Activated effector memory CD4-positive, alpha-beta T cell treated with anti-CD3 and anti-CD28 coated beads, Interleukin-2, amount 50 U/mL, for 16 hours (primary cell): ENCODE results near the gene SIK3.
"Not testable (repeated sequence)": the region's sequence is repeated elsewhere in the genome, so short reads cannot be mapped to it uniquely, and the experiment has no call there.

Experiments
- DNase-seq: peaks from one replicate; pipeline ENCODE4 v3.0.0-alpha.2; 2020

The SIK3 gene

DNA sequence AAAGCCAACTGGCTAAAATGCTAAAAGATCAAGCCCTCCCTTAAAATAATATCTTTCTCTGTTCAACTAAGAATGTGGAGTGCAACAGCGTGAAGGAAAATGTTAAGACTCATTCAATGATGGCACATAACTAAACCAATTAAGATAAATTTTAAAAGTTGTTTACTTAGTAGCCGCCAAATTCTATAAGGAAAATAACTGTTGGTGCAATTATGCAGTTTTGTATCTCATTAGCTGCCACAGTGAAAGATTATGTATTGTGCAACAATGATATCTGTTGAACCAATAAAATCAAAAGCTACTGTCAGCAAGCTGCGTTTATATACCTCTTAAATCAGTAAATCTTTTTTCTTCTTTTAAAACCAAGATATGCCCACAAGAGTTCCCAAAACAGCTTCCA, 55.5 kb downstream of the SIK3 start:
- DNase-seq, result no peak

DNA sequence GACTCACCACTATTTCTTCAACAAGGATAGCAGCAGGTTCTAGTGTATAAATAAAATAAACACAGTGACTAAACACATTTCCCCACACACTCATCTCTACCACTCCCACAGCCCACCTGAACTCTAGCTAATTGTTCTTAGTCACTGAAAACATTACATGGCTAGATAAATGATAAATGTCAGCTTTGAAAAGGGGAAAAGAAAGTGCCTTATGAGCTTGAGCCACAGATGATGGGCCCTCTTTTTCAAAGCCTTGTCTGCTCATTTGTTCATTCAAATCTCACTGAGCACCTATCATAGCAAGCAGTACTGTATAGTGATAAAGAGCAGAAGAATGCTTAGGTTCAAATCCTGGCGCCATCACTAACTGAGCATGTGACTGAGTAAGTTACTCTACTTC, 58.3 kb downstream of the SIK3 start:
- DNase-seq, result no peak

DNA sequence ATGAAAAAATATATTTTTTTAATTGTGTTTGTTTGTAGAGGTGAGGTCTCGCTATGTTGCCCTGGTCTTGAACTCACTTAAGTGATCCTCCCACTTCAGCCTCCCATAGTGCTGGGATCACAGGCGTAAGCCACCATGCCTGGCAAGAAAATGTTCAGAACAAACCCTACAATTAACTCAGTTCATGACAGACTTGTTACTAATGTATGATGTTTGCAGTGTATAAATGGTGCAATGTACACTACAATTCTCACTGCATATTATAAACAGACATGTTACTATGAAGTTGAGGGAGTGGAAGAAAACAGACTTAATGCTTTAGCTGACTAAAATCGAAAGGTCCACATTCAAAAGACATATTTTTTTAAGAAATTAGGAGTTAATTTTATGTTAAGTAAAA, 59.0 kb downstream of the SIK3 start:
- DNase-seq, result no peak

DNA sequence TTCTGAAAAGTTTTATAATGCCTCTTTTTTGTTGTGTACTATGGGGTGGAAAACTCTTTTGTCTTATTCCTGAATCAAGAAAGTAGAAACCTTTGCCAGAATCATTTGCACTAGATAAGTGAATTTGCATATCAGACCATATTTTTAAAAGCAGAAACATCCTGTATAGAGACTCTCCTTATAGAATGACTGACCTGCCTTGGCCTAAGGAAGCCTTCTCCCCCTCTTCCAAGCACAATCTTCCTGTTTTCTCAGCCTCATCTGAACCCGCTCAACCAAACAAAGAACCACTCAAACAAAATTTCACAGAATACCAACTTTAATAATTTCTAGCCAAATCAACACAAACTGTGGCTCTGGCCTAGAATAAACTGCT, 60.3 kb downstream of the SIK3 start:
- DNase-seq, result no peak

DNA sequence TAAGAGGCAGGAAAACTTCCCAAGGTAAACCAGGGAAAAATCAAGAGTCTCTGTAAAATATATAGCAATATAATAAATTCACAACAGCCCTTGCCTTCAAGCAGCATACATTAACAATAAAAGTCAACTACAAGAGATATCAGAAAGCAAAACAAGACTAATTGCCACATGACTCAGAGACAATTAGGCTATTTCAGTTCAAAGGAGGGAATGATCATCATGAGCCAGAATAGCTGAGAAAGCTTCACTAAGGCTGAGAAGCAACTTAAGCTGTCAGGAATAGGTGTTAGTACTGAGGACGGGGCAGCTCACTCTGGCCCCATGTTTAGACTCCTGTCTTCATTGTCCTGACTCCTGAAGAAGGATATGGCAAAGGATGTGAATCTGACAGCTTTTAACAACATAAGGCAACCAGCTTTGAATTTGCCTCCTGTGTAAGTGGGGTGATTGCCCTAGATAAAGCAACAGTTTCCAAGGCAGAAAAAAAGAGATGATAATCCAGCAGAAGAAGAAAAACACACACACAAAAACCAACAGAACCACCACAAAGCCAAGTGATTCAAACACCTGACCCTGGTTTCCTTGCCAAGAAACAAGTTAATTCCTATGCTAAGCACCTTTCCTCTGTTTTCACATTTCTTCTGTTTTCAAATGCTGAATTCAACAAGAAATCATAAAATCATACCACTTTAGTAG, 60.8 kb downstream of the SIK3 start:
- DNase-seq, result no peak

DNA sequence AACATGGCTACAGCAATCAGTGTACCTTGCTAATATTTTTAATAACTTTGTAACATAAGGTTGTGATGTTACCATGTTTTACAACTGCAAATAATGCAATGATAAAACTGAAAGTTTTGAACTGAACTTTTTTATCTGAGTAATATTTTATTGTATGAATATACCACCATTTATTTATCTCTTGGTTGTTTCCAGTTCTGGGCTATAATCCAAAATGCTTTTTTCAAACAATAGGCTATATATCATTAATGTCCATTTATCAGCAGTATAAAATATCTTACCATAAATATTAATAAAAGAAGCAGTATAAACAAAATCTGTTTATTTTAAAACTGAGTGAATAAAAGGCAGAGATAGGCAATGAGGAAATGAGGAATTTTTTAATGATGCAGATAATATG, 63.3 kb downstream of the SIK3 start:
- no peak for DNase-seq

DNA sequence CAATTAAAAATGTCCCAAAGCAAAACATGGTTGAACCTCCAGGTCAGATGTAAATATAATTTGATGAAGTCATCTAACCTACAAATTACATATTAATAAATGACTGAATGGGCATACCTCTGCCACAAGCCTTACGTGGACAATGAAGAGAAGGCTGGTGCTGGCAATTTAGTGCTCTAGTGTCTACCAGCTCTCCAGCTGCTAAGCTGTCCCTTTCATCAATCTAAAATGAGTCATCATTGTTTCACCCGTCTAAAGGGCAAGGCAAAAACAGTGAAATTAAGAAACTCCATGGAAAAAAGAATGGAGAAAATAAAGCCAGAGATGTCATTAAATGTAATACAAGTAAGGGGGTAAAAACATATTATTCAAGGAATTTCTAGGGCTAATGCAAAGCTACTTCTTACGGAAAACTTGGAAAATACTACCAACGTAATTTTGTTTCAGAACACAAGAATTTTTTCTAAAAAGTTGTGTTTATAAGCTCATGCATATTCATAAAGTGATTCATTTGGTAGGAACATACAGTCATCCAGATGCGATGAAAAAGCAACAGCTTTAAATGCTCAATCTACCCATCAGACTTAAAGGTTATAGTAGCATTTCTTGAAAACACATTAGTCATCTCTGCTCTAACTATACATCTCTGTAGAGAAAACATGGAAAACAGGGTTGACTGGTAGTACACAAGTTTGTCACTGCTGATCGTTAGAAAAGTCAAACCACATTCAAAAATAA, 71.5 kb downstream of the SIK3 start:
- no peak for DNase-seq

DNA sequence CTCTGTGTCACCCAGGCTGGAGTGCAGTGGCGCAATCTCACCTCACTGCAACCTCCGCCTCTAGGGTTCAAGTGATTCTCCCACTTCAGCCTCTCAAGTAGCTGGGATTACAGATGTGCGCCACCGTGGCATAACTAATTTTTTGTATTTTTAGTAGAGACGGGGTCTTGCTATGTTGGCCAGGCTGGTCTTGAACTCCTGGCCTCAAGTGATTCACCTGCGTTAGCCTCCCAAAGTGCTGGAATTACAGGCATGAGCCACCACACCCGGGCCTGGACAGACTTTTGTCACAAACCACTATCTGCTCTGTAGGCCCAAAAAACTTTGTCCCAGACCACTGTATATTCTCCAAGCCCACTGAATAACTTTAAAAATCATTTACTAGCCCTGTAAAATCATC, 74.5 kb downstream of the SIK3 start:
- DNase-seq, result not testable (repeated sequence)

DNA sequence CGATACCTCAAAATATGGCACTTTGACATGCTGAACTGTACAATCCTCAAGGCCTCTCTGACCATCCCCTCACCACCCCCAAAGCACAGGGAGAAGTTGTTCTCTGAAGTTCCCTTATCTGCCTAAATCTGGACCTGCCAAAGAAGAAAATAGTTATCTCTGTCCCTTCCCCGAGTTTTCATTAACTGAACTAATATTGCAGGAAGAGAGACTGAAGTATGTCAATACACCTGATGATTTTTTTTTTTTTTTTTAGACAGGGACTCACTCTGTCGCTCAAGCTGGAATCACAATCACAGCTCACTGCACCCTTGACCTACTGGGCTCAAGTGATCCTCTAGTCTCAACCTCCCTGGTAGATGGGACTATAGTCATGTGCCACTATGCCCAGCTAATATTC, 75.0 kb downstream of the SIK3 start:
- DNase-seq, result no peak

DNA sequence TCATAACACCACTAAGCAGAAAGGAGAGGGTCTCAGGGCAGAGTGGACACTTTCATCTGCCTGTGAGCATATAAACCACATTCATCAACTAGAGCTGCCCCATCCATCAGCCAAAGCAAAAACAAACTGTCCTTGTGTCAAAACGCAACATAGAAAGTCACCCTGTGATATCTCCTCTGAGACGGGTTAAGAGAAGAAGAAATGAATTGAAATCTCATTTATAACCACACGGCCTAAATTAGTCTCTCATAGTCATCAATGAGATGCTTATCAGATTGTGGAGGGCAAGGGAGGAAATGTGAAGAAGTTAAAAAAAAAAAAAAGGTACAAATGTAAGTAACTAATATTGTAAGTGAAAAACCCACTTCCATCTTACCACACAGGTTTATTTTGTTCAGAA, 75.7 kb downstream of the SIK3 start:
- no peak for DNase-seq

DNA sequence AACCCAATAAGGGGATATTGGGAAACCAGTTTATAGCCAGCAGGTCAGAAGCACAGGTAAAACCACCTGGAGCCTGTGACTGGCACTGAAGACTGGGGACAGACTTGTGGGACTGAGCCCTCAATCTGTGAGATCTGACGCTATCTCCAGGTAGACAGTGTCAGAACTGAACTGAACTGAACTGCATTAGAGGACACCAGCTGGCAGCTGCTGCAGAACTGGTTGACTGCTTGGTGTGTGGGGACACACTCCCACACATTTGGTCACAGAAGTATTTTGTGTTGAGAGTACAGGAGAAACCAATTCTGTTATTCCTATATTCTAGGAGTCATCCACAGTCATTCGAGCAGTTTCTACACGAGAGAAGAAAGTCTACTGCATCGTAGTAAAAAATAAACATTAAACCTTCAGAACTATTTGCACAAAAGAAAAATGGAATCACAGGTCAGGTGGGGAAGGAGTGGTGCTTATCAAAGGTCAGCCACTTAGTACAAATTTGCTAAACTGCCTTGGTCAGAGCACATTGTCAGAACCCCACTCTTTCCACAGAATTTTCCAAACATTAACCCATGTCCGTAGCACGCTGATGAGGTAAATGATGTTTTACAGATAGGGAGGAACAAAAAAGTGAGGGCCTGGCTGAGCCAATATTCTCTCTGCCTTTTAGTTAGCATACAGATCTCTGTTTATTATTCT, 77.2 kb downstream of the SIK3 start:
- DNase-seq, result no peak

DNA sequence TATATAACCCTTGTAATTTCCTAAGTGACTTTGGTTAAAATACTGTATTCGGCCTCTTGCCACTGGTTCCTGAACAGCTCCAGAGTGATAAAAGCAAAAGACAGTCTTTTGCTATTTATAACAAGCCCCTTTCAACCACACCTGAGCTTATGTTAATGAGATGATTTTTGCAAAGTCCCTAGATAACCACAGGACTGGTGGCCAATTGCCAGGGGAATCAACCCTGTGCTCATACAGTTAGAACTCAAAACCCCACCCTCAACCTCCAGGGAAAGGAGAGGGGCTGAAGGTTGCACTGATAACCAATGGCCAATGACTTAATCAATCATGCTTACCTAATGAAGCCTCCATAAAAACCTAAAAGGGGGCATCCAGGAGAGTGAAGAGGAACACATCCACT, 77.9 kb downstream of the SIK3 start:
- no peak for DNase-seq

DNA sequence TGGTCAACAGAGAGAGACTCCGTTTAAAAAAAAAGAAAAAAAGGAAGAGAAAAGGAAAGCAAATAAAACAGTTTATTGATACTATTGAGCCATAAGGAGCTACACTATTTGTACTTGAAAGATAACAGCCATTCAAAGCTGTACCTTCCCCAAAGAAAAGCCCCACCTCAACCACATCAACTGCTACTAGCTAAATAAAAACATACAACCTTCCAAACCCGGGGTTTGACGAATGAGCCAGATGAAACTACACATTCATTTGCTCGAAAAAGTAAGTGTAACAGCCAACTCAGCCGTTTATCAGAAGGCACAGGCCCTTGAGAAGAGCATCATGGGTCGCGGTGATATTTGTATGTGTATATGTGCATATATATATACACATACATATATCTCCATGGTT, 78.4 kb downstream of the SIK3 start:
- DNase-seq, result no peak

DNA sequence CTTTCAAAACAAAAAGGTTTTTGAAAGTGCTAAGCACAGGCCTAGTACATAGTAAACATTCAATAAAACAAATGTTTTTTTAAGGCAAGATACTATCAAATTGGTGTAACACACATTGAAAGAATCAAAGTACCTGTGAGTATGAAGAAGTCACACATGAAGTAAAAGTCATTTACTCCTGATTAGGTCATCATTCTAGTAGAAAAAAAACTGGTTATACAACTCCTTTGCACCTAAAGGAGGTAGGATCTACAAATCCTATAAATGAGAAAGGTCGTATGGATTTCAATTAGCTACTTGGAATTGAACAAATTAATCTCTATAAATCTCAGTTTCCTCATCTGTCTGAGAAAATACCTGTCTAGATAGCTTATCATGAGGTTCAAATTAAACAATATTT, 80.8 kb downstream of the SIK3 start:
- DNase-seq, result no peak

DNA sequence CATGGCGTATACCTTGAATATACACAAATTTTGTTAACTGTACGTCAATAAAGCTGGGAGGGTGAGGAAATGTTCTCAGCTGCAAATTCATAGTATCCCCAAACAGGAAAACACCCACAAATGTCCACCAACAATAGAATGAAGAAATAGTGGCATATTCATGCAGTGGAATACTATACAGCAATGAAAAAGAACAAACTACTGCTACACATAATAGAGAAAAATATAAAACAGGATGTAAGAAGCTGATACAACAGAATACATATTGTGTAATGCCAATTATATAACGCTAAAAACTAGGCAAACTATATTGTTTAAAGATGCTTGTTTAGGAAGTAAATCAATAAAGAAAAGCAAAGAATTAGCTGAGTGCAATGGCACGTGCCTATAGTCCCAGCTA, 81.5 kb downstream of the SIK3 start:
- DNase-seq, result no peak

DNA sequence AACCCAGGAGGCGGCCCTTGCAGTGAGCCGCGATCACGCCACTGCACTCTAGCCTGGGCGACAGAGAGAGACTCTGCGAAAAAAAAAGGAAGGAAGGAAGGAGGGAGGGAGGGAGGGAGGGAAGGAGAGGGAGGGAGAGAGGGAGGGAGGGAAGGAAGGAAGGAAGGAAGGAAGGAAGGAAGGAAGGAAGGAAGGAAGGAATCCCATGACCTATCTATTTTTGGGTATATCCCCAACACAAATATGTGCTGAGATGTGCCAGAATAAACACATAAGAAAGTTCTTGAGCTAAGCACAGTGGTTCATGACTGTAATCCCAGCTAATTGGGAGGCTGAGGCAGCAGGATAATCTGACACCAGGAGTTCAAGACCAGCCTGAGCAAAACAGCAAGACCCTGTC, 82.0 kb downstream of the SIK3 start:
- DNase-seq, result no peak

DNA sequence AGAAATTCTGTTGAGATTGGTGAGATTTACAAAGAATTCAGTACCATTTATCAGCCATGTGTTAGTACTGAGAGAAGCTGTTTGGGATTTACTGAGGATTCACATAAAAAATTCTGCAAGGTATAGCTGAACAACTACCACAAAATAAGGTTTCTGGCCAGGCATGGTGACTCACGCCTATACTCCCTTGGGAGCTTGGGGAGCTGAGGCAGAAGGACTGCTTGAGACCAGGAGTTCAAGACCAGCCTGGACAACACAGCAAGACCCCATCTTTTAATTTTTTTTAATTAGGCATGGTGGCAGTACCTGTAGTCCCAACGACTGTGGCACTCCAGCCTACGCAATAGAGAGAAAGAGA, 86.7 kb downstream of the SIK3 start:
- no peak for DNase-seq

DNA sequence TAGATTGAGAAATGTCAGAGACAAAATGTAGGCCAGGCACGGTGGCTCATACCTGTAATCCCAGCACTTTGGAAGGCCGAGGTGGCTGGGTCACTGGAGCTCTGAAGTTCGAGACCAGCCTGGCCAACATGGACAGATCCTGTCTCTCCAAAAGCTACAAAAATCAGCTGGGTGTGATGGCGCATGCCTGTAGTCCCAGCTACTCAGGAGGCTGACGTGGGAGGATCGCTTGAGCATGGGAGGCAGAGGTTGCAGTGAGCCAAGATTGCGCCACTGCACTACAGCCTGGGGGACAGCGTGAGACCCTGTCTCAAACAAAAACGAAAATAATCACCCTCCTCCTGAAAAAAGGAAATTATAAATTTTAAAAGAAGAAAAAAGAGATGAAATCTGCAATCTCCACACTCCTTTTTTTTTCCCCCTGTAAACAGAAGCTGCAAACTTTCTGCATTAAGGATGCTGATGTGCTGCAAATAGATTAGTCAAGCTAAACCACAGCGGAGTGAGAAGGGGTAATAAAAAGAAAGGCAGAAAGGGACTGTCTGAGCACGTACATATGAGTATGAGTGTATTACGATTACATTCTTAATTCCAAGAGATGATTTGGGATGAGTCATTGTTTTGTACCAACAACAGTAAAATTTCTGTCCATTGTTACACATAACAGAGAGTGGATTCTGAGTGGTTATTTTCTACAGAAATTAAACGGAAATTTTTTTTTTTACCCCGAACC, 87.3 kb downstream of the SIK3 start:
- no peak for DNase-seq

DNA sequence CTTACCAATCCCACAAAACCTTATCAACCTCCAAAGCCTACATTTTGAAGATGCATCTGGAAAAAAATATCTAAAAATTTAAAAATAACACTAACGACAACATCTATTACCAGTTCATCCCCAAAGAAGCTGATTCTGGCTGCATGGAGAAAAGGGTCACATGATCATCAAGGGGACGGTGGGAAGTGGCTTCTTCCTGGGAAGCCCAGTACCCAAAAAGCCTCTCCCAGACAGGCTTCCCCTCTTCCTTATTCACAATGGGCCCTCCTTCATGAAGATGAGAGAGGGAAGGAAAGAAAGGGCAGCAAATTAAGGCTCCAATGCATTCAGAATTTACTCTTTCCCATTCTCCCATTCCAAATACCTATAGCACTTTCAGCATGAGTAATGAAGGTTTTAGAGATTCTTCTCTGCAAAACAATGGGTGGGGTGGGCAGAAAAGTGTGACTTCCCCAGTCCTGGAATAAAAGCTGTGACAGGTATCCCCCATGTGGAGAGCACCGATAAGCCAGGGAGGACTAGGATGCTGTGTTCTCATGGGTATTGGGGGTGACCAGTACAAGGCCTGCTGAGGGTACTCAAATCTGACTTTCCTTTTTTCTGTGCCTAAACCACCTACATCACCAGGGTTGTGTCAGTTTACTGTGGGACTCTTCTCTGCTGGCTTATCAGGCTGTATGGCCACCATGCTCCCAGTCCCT, 88.2 kb downstream of the SIK3 start:
- DNase-seq, result no peak

DNA sequence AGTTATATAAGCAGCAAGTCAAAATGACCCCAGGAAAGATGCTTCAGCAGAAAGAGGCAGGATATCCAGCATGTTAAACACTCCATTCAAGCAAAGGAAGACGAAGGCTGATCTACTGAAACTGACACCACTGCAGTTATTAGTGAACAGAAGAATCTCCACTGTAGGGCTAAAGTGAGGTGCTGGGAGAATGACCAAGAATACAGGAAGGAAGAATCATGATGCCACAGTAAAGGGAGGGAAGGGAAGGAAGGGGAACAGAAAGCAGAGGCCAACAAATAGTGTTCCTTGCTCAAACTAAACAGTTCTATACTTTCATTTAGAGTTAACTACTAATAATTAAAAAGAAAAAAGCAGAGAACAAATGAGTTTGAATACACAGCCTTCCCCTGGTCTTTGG, 92.5 kb downstream of the SIK3 start:
- DNase-seq, result no peak

DNA sequence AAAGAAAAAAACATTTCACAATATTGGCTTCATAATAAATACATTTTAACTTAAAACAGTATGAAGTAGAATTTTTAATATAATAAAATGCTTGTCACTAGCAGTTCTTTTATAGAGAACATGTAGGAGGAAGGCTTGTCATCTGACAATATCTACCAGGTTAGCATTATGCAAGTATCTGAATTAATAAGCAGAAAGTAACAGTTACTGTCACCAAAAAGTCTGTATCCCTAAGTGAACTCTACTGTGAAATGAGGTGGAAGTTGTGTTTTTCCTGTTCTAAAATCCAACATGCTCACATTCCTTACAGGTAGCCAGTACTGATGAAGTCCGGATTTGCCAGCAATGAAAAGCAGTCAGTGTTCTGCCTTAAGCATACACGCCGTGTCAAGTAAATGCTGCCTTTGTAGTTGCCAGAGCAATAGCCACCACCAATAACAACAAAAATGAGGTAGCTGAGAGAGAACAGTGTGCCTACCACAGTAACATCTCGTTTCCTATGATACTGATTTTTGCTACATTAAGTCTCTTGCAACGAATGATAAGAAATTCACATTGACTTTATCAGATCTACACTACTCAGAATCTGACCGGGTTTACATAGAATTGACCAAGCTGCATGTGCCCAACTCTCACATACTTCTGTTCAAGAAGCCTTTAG, 95.5 kb downstream of the SIK3 start:
- DNase-seq, result no peak

DNA sequence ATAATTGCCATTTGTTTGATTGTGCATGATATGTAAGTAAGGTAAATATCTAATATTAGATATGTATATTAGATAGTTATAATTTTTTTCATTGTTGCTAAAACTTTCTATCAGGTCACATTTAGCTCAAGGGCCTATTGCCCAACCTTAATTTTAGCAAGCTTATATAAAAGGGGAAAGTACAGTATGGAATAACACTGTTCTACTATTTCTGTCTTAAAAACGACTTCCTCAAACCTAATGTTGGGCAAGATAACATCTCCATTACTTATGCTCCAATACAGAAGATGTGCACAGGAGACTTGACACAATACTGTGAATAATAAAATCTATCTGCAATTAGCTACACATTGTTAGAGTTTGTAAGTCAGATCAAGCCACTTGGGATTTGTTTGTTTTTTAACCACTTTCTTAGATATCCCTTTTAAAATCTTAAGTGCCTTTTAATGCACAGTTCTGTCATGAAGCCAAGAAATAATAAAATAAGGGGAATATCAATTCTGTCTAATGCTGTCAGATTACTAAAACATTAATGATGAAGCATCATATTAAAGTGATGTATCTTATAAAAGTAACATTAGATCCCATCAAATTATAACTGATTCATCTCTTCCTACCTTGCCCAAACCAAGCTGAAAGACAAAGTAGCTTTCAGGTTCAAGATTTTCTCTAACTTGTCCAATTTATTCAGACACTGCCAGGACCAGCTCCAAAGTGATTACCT, 98.1 kb downstream of the SIK3 start:
- DNase-seq, result no peak
